WTC11 (cell line): Measurements from ENCODE around the gene MMAB. TPM values are rescaled to one million over a fixed set of nuclear protein-coding genes. Genes with fewer than 3 reads are reported as not detected.

ENCODE experiments used
- ATAC-seq: fragments of 200-7000 bp; cut with Tn5 transposase; 2 replicates; pipeline ENCODE4 v1.10.0; 2021; ENCODE audit warnings: mild to moderate bottlenecking, moderate library complexity
- CTCF ChIA-PET: fragments of 300-600 bp; sonication (Branson Sonifier 250); formaldehyde crosslinking; loops from one replicate; lab custom pipeline; 2021; ENCODE audit warnings: antibody characterized with exemption; lab: Charles Lee
- POLR2A ChIA-PET: fragments of 350-600 bp; sonication (Branson Sonifier 250); formaldehyde crosslinking; loops from one replicate; lab custom pipeline; 2021; ENCODE audit warnings: antibody characterized with exemption; lab: Charles Lee
- DNase-seq: peaks from one replicate; pipeline ENCODE4 v3.0.0; 2021; ENCODE audit warnings: low spot score
- H3K27ac Mint-ChIP-seq: 2 replicates; pipeline ENCODE4 v1.8.0; 2021; ENCODE audit warnings: mixed read lengths
- H3K27me3 Mint-ChIP-seq: 2 replicates; pipeline ENCODE4 v1.8.0; 2021; ENCODE audit warnings: low read depth, mild to moderate bottlenecking, moderate library complexity, mixed read lengths
- H3K36me3 Mint-ChIP-seq: 2 replicates; pipeline ENCODE4 v1.8.0; 2021; ENCODE audit warnings: mixed read lengths
- H3K4me1 Mint-ChIP-seq: 2 replicates; pipeline ENCODE4 v1.8.0; 2022; ENCODE audit warnings: mixed read lengths
- H3K4me3 Mint-ChIP-seq: 2 replicates; pipeline ENCODE4 v1.8.0; 2021; ENCODE audit warnings: mild to moderate bottlenecking, moderate library complexity, mixed read lengths
- H3K9me3 Mint-ChIP-seq: 2 replicates; pipeline ENCODE4 v1.8.0; 2021; ENCODE audit warnings: mixed read lengths
- CBFB ChIP-seq: sonication (generic); formaldehyde crosslinking; IDR thresholded peaks from 2 replicates; pipeline ENCODE4 v1.8.1; 2022; ENCODE audit warnings: mild to moderate bottlenecking, low read depth, missing genetic modification reagents
- CREB1 ChIP-seq: sonication (generic); formaldehyde crosslinking; IDR thresholded peaks from 2 replicates; pipeline ENCODE4 v1.8.0; 2023; ENCODE audit warnings: mild to moderate bottlenecking, missing genetic modification reagents
- ELF4 ChIP-seq: sonication (generic); formaldehyde crosslinking; IDR thresholded peaks from 2 replicates; pipeline ENCODE4 v1.8.1; 2022; ENCODE audit warnings: low read depth, mild to moderate bottlenecking, moderate library complexity, missing genetic modification reagents
- ETV6 ChIP-seq: sonication (generic); formaldehyde crosslinking; IDR thresholded peaks from 2 replicates; pipeline ENCODE4 v1.8.1; 2022; ENCODE audit warnings: mild to moderate bottlenecking, missing genetic modification reagents
- IRF2 ChIP-seq: sonication (generic); formaldehyde crosslinking; IDR thresholded peaks from 2 replicates; pipeline ENCODE4 v1.8.0; 2022; ENCODE audit warnings: low read depth, missing genetic modification reagents, borderline replicate concordance
- MLX ChIP-seq: sonication (generic); formaldehyde crosslinking; IDR thresholded peaks from 2 replicates; pipeline ENCODE4 v1.8.1; 2023; ENCODE audit warnings: mild to moderate bottlenecking, missing genetic modification reagents, moderate library complexity
- MXD4 ChIP-seq: fragments of 250-450 bp; sonication (Bioruptor Pico); IDR thresholded peaks from 2 replicates; pipeline ENCODE4 v1.8.0; 2021; ENCODE audit warnings: mild to moderate bottlenecking, moderate library complexity, borderline replicate concordance
- NFE2L1 ChIP-seq: sonication (generic); formaldehyde crosslinking; IDR thresholded peaks from 2 replicates; pipeline ENCODE4 v1.8.1; 2023; ENCODE audit warnings: missing genetic modification reagents
- NR2C2 ChIP-seq: sonication (generic); formaldehyde crosslinking; IDR thresholded peaks from 2 replicates; pipeline ENCODE4 v1.8.0; 2022; ENCODE audit warnings: mild to moderate bottlenecking, missing genetic modification reagents
- SMAD3 ChIP-seq: sonication (generic); formaldehyde crosslinking; IDR thresholded peaks from 2 replicates; pipeline ENCODE4 v1.8.0; 2022; ENCODE audit warnings: missing genetic modification reagents, mild to moderate bottlenecking, borderline replicate concordance
- SMAD4 ChIP-seq: sonication (generic); formaldehyde crosslinking; IDR thresholded peaks from 2 replicates; pipeline ENCODE4 v1.8.0; 2022; ENCODE audit warnings: mild to moderate bottlenecking, missing genetic modification reagents
- SP1 ChIP-seq: sonication (generic); formaldehyde crosslinking; conservative IDR thresholded peaks from 2 replicates; pipeline ENCODE4 v1.8.1; 2022; ENCODE audit warnings: missing genetic modification reagents
- ZNF121 ChIP-seq: sonication (generic); formaldehyde crosslinking; IDR thresholded peaks from 2 replicates; pipeline ENCODE4 v1.8.0; 2023; ENCODE audit warnings: missing genetic modification reagents
- ZNF219 ChIP-seq: sonication (generic); formaldehyde crosslinking; IDR thresholded peaks from 2 replicates; pipeline ENCODE4 v1.8.0; 2023; ENCODE audit warnings: missing genetic modification reagents, mild to moderate bottlenecking, borderline replicate concordance
- ZNF232 ChIP-seq: sonication (generic); formaldehyde crosslinking; IDR thresholded peaks from 2 replicates; pipeline ENCODE4 v1.8.0; 2022; ENCODE audit warnings: mild to moderate bottlenecking, missing genetic modification reagents
- ZNF396 ChIP-seq: fragments of 250-450 bp; sonication (Bioruptor Pico); IDR thresholded peaks from 2 replicates; pipeline ENCODE4 v1.8.0; 2021; ENCODE audit warnings: mild to moderate bottlenecking, moderate library complexity, borderline replicate concordance
- ZNF416 ChIP-seq: fragments of 250-450 bp; sonication (Bioruptor Pico); IDR thresholded peaks from 2 replicates; pipeline ENCODE4 v1.9.0; 2021; ENCODE audit warnings: mild to moderate bottlenecking, inconsistent platforms
- total RNA-seq: library from RNA; stranded (reverse); gene quantifications from 3 replicates; pipeline ENCODE4 v1.2.3, GENCODE V29; 2021
- TF ChIP-seq, protein P1 (sequence below): sonication (generic); formaldehyde crosslinking; IDR thresholded peaks from 2 replicates; pipeline ENCODE4 v1.8.0; 2022; ENCODE audit warnings: missing genetic modification reagents
- TF ChIP-seq, protein P2 (sequence below): sonication (generic); formaldehyde crosslinking; IDR thresholded peaks from 2 replicates; pipeline ENCODE4 v1.8.1; 2022; ENCODE audit warnings: low read depth, mild to moderate bottlenecking, moderate library complexity, missing genetic modification reagents, borderline replicate concordance
- TF ChIP-seq, protein P3 (sequence below): sonication (generic); formaldehyde crosslinking; IDR thresholded peaks from 2 replicates; pipeline ENCODE4 v1.8.0; 2022; ENCODE audit warnings: mild to moderate bottlenecking, missing genetic modification reagents
- TF ChIP-seq, protein P4 (sequence below): sonication (generic); formaldehyde crosslinking; IDR thresholded peaks from 2 replicates; pipeline ENCODE4 v1.8.1; 2023; ENCODE audit warnings: mild to moderate bottlenecking, moderate library complexity, missing genetic modification reagents

The MMAB gene
- total RNA-seq, 1 experiment from 2014 or later = 22.0 TPM

DNA sequence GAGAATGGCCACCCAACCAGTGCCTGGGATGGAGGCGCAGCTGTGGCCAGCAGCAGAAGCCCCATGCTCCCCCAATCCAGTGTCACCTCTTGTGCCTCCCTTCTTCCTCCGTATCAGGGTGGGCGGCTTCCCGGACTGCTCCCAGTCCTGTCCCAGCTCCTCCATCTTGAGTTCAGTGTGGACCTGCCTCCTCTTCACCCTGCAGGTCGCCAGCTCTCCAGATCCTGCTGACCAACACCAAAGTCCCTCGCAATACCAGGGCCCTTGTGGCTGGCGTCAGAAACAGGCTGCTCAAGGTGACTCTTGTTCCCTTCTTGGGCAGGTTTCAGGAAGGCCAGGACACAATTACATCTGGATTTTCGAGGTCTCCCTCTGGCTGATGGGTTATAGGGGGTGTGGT, 17.3 kb upstream of the MMAB start:
- no peaks in the 10 kb centered on the region for H3K4me1 Mint-ChIP-seq
- TF ChIP-seq, protein P1, sequence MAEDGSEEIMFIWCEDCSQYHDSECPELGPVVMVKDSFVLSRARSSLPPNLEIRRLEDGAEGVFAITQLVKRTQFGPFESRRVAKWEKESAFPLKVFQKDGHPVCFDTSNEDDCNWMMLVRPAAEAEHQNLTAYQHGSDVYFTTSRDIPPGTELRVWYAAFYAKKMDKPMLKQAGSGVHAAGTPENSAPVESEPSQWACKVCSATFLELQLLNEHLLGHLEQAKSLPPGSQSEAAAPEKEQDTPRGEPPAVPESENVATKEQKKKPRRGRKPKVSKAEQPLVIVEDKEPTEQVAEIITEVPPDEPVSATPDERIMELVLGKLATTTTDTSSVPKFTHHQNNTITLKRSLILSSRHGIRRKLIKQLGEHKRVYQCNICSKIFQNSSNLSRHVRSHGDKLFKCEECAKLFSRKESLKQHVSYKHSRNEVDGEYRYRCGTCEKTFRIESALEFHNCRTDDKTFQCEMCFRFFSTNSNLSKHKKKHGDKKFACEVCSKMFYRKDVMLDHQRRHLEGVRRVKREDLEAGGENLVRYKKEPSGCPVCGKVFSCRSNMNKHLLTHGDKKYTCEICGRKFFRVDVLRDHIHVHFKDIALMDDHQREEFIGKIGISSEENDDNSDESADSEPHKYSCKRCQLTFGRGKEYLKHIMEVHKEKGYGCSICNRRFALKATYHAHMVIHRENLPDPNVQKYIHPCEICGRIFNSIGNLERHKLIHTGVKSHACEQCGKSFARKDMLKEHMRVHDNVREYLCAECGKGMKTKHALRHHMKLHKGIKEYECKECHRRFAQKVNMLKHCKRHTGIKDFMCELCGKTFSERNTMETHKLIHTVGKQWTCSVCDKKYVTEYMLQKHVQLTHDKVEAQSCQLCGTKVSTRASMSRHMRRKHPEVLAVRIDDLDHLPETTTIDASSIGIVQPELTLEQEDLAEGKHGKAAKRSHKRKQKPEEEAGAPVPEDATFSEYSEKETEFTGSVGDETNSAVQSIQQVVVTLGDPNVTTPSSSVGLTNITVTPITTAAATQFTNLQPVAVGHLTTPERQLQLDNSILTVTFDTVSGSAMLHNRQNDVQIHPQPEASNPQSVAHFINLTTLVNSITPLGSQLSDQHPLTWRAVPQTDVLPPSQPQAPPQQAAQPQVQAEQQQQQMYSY (CRISPR knock-in tag) = no peak
- TF ChIP-seq ZNF219 (CRISPR knock-in tag) (no peak), SMAD4 (CRISPR knock-in tag) (no peak), NR2C2 (CRISPR knock-in tag) (no peak), SMAD3 (CRISPR knock-in tag) (no peak), SP1 (CRISPR knock-in tag) (no peak), NFE2L1 (CRISPR knock-in tag) (no peak), CREB1 (no peak), ZNF232 (CRISPR knock-in tag) (no peak), ELF4 (CRISPR knock-in tag) (no peak), ETV6 (CRISPR knock-in tag) (no peak), ZNF416 (no peak), ZNF396 (no peak), CBFB (CRISPR knock-in tag) (no peak), ZNF121 (CRISPR knock-in tag) (no peak)
- TF ChIP-seq, protein P2, sequence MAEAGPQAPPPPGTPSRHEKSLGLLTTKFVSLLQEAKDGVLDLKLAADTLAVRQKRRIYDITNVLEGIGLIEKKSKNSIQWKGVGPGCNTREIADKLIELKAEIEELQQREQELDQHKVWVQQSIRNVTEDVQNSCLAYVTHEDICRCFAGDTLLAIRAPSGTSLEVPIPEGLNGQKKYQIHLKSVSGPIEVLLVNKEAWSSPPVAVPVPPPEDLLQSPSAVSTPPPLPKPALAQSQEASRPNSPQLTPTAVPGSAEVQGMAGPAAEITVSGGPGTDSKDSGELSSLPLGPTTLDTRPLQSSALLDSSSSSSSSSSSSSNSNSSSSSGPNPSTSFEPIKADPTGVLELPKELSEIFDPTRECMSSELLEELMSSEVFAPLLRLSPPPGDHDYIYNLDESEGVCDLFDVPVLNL (CRISPR knock-in tag) = no peak
- TF ChIP-seq, protein P3, sequence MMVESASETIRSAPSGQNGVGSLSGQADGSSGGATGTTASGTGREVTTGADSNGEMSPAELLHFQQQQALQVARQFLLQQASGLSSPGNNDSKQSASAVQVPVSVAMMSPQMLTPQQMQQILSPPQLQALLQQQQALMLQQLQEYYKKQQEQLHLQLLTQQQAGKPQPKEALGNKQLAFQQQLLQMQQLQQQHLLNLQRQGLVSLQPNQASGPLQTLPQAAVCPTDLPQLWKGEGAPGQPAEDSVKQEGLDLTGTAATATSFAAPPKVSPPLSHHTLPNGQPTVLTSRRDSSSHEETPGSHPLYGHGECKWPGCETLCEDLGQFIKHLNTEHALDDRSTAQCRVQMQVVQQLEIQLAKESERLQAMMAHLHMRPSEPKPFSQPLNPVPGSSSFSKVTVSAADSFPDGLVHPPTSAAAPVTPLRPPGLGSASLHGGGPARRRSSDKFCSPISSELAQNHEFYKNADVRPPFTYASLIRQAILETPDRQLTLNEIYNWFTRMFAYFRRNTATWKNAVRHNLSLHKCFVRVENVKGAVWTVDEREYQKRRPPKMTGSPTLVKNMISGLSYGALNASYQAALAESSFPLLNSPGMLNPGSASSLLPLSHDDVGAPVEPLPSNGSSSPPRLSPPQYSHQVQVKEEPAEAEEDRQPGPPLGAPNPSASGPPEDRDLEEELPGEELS = no peak
- TF ChIP-seq, protein P4, sequence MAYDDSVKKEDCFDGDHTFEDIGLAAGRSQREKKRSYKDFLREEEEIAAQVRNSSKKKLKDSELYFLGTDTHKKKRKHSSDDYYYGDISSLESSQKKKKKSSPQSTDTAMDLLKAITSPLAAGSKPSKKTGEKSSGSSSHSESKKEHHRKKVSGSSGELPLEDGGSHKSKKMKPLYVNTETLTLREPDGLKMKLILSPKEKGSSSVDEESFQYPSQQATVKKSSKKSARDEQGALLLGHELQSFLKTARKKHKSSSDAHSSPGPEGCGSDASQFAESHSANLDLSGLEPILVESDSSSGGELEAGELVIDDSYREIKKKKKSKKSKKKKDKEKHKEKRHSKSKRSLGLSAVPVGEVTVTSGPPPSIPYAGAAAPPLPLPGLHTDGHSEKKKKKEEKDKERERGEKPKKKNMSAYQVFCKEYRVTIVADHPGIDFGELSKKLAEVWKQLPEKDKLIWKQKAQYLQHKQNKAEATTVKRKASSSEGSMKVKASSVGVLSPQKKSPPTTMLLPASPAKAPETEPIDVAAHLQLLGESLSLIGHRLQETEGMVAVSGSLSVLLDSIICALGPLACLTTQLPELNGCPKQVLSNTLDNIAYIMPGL (CRISPR knock-in tag) = no peak
- H3K27ac Mint-ChIP-seq = no peak overlapping the region
- DNase-seq = no peak
- no peaks in the 10 kb centered on the region for H3K27me3 Mint-ChIP-seq
- CTCF ChIA-PET = no interaction called here
- H3K4me3 Mint-ChIP-seq = no peak overlapping the region
- no peak for ATAC-seq
- no peaks in the 10 kb centered on the region for H3K9me3 Mint-ChIP-seq
- H3K36me3 Mint-ChIP-seq = no peaks in the 10 kb centered on the region
- POLR2A ChIA-PET = no interaction called here

- POLR2A ChIA-PET = no interaction called here
- Mint-ChIP-seq H3K36me3 (no peaks in the 10 kb centered on the region), H3K4me3 (no peak overlapping the region), H3K9me3 (no peaks in the 10 kb centered on the region), H3K4me1 (no peaks in the 10 kb centered on the region), H3K27me3 (no peaks in the 10 kb centered on the region), H3K27ac (no peak overlapping the region)
- DNase-seq = no peak
- CTCF ChIA-PET = interaction anchor here (2.5 kb wide), 1 partner anchor 8 kb away, joined by 7 read pairs; no protein-coding TSS in a partner anchor
- ATAC-seq = no peak
- TF ChIP-seq MLX (CRISPR knock-in tag) = no peak
- TF ChIP-seq MXD4 (CRISPR knock-in tag) = no peak
- TF ChIP-seq IRF2 (CRISPR knock-in tag) = no peak
Measured at GRCh38 chr12:109589691-109590245, 16.5 kb upstream of the MMAB start.
